Activated B cell treated with CpG ODN at 0.5 μM for 24 hours (primary cell): ENCODE measurements around the gene KRT32. TPM values are rescaled to one million over a fixed set of nuclear protein-coding genes. Genes with fewer than 3 reads are reported as not detected.

Experiments
- ATAC-seq: fragments of 200-7000 bp; cut with Tn5 transposase; one replicate; pipeline ENCODE4 v1.10.0; 2021; ENCODE audit warnings: low read depth, mild to moderate bottlenecking, moderate library complexity
- CTCF ChIA-PET: fragments of 350-600 bp; sonication (Branson Sonifier 250); formaldehyde crosslinking; loops from one replicate; lab custom pipeline; 2021; ENCODE audit warnings: antibody characterized with exemption; lab: Charles Lee
- POLR2A ChIA-PET: fragments of 350-600 bp; sonication (Branson Sonifier 250); formaldehyde crosslinking; loops from one replicate; lab custom pipeline; 2021; ENCODE audit warnings: antibody characterized with exemption; lab: Charles Lee
- DNase-seq: peaks from one replicate; pipeline ENCODE4 v3.0.0; 2022
- H3K27ac Mint-ChIP-seq: one replicate; pipeline ENCODE4 v1.8.0; 2020; ENCODE audit warnings: mixed read lengths
- H3K27me3 Mint-ChIP-seq: one replicate; pipeline ENCODE4 v1.8.0; 2021; ENCODE audit warnings: mixed read lengths
- H3K36me3 Mint-ChIP-seq: one replicate; pipeline ENCODE4 v1.8.0; 2021; ENCODE audit warnings: low read depth, mixed read lengths
- H3K4me1 Mint-ChIP-seq: one replicate; pipeline ENCODE4 v1.8.0; 2021; ENCODE audit warnings: mixed read lengths
- H3K4me3 Mint-ChIP-seq: one replicate; pipeline ENCODE4 v1.8.0; 2020; ENCODE audit warnings: mild to moderate bottlenecking, mixed read lengths
- H3K9me3 Mint-ChIP-seq: one replicate; pipeline ENCODE4 v1.8.0; 2020; ENCODE audit warnings: mixed read lengths
- intact Hi-C: fragments of 100-400 bp; cut with micrococcal nuclease; formaldehyde crosslinking; loops from one replicate; pipeline ENCODE4 v1.15.1; 2024
- total RNA-seq: library from RNA; stranded (reverse); gene quantifications from 2 replicates; pipeline ENCODE4 v1.2.3, GENCODE V29; 2022
- TF ChIP-seq, protein P1 (sequence below): fragments of 200-600 bp; IDR thresholded peaks from one replicate; pipeline ENCODE4 v1.8.0; 2022; ENCODE audit warnings: antibody characterized with exemption, mild to moderate bottlenecking

The KRT32 gene
- total RNA-seq, 1 donor from 2014 or later, result not detected

- ATAC-seq (no peak), DNase-seq (no peak)
- peaks cover 14% of the 10 kb centered on the region for H3K27me3 Mint-ChIP-seq
- no peaks in the 10 kb centered on the region for H3K9me3 Mint-ChIP-seq
- no peak overlapping the region for H3K27ac Mint-ChIP-seq
- ChIA-PET CTCF (interaction anchor here (1.3 kb wide), 1 partner anchor 176 kb away, joined by 3 read pairs; no protein-coding TSS in a partner anchor), POLR2A (no interaction called here)
- intact Hi-C loops, result loop anchor here (2.0 kb wide), 1 partner anchor 176 kb away; no protein-coding TSS in a partner anchor
- no peaks in the 10 kb centered on the region for H3K36me3 Mint-ChIP-seq
- no peaks in the 10 kb centered on the region for H3K4me1 Mint-ChIP-seq
- no peak overlapping the region for H3K4me3 Mint-ChIP-seq
- TF ChIP-seq, protein P1, sequence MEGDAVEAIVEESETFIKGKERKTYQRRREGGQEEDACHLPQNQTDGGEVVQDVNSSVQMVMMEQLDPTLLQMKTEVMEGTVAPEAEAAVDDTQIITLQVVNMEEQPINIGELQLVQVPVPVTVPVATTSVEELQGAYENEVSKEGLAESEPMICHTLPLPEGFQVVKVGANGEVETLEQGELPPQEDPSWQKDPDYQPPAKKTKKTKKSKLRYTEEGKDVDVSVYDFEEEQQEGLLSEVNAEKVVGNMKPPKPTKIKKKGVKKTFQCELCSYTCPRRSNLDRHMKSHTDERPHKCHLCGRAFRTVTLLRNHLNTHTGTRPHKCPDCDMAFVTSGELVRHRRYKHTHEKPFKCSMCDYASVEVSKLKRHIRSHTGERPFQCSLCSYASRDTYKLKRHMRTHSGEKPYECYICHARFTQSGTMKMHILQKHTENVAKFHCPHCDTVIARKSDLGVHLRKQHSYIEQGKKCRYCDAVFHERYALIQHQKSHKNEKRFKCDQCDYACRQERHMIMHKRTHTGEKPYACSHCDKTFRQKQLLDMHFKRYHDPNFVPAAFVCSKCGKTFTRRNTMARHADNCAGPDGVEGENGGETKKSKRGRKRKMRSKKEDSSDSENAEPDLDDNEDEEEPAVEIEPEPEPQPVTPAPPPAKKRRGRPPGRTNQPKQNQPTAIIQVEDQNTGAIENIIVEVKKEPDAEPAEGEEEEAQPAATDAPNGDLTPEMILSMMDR, result no peak
Measured at GRCh38 chr17:41486809-41487530, 19.8 kb upstream of the KRT32 start.

DNA sequence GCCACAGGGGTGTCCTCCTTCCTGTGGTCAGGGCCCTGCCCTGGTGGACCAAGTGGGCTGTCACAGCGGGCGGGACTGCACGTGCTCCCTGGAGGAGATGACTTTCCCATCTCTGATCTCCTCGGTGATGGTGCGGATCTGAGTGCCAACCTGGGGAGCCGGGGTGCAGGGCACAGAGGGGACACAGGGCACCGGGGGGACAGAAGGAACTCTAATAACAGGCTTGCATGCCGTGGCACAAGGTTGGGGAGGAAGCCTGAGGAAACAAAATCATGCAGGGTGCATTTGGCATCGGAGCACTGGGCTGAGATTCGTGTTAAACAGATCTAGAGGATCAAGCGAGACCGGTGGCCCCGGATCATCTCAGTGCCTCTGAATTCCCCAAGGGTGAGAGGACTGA lies 19.1 kb upstream of the KRT32 start:
- H3K36me3 Mint-ChIP-seq, result no peaks in the 10 kb centered on the region
- H3K4me3 Mint-ChIP-seq, result no peak overlapping the region
- TF ChIP-seq, protein P1, result no peak
- intact Hi-C loops, result loop anchor here (2.0 kb wide), 1 partner anchor 176 kb away; no protein-coding TSS in a partner anchor
- POLR2A ChIA-PET, result no interaction called here
- CTCF ChIA-PET, result interaction anchor here (1.3 kb wide), 1 partner anchor 176 kb away, joined by 3 read pairs; no protein-coding TSS in a partner anchor
- no peak for ATAC-seq
- no peaks in the 10 kb centered on the region for H3K4me1 Mint-ChIP-seq
- no peak for DNase-seq
- no peaks in the 10 kb centered on the region for H3K9me3 Mint-ChIP-seq
- no peak overlapping the region for H3K27ac Mint-ChIP-seq
- H3K27me3 Mint-ChIP-seq, result peaks cover 14% of the 10 kb centered on the region

DNA sequence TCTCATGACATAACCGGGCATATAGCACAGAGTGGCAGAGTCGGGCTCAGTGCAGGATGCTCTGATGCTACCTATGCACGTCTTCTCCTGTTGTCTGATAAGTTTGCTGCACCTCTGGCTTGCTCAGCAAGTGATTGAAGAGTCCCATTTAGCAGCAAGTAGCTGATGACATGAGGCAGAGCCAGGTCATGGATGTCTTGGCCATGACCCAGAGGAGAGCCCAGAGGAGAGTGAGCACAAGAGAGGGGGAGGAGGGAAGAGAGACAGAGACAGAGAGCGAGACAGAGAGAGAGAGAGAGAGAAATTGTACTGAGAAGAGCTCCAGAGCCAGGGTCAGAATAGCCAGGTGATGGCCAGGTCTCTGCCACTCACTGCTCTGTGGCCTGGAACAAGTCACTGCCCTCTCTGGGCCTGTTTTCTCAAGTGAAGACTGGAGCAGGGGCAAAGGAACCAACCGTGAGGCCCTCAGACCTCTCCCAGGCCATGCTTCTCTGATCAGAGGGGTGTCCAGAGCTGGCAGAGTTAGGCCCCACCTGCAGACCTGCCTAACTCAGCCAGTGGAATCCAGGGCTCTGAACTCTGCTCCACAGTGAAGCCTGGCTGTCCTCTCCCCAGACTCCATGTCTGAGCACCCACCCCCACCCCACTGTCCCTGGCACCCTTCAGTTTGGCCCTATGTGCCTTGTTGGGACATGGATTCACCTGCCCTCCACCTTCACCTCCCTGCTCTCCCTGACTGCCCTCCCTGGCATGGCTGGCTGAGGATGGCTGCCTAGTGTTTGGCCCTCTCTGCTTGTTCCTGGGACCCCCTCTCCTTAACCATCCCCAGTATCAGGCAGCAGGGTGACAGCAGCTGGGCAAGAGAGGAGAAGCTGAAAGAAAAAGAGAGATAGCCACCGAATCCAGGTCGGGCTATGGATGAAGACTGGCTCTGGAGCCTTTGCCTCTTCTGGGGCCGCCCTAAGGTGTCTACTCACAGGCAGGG lies 18.0 kb upstream of the KRT32 start:
- ChIA-PET POLR2A (no interaction called here), CTCF (no interaction called here)
- no peak for DNase-seq
- no peak for ATAC-seq
- Mint-ChIP-seq H3K36me3 (no peaks in the 10 kb centered on the region), H3K27me3 (peaks cover 14% of the 10 kb centered on the region), H3K9me3 (no peaks in the 10 kb centered on the region), H3K4me1 (peaks cover under 1% of the 10 kb centered on the region), H3K4me3 (no peak overlapping the region), H3K27ac (no peak overlapping the region)
- TF ChIP-seq, protein P1, result no peak
- intact Hi-C loops, result no loop called here

GRCh38 chr17:41483991-41484826 lies 17.0 kb upstream of the KRT32 start:
- intact Hi-C loops, result no loop called here
- peaks cover 12% of the 10 kb centered on the region for H3K27me3 Mint-ChIP-seq
- no peak overlapping the region for H3K27ac Mint-ChIP-seq
- POLR2A ChIA-PET, result no interaction called here
- no peaks in the 10 kb centered on the region for H3K36me3 Mint-ChIP-seq
- no peaks in the 10 kb centered on the region for H3K9me3 Mint-ChIP-seq
- CTCF ChIA-PET, result no interaction called here
- no peak overlapping the region for H3K4me3 Mint-ChIP-seq
- DNase-seq (no peak), ATAC-seq (no peak)
- TF ChIP-seq, protein P1, result no peak
- H3K4me1 Mint-ChIP-seq, result peaks cover 6% of the 10 kb centered on the region
